IMR-90 (cell line): Measurements from ENCODE around the gene C2orf68. TPM values are rescaled to one million over a fixed set of nuclear protein-coding genes. Genes with fewer than 3 reads are reported as not detected.
A peak's percentile ranks its signal among the peaks of the same experiment; 100 is the strongest.

Experiments
- ATAC-seq: fragments of 200-7000 bp; cut with Tn5 transposase; 2 replicates; pipeline ENCODE4 v1.9.1; 2020; ENCODE audit warnings: low read depth, mild to moderate bottlenecking, moderate library complexity
- BruUV-seq: library from RNA; stranded (reverse); fragments of 400-500 nt; replicated peaks from 2 replicates; lab custom pipeline; 2021; lab: Mats Ljungman, UMichigan
- CTCF ChIA-PET: fragments of 300-600 bp; formaldehyde crosslinking; extraction: SDS; loops from one replicate; lab custom pipeline; 2021; ENCODE audit warnings: antibody characterized with exemption; lab: Yijun Ruan, JAX
- POLR2A ChIA-PET: fragments of 300-600 bp; sonication (Branson Sonifier 250); formaldehyde crosslinking; loops from one replicate; lab custom pipeline; 2022; ENCODE audit warnings: antibody characterized with exemption; ENCODE audit not compliant: unreplicated experiment; lab: Charles Lee
- DNase-seq: peaks from one replicate; pipeline ENCODE4 v3.0.0; 2013
- H2AFZ ChIP-seq: replicated peaks from 2 replicates; pipeline ENCODE3; 2013; ENCODE audit warnings: low read length, mild to moderate bottlenecking; ENCODE audit not compliant: poor library complexity
- H2AK5ac ChIP-seq: 2 replicates; pipeline ENCODE4 v1.6.1; 2013; ENCODE audit warnings: low read depth, low read length, inconsistent platforms
- H2AK9ac ChIP-seq: replicated peaks from 2 replicates; pipeline ENCODE3; 2013; ENCODE audit warnings: mild to moderate bottlenecking, low read depth, low read length, moderate library complexity; ENCODE audit not compliant: poor library complexity
- H2BK120ac ChIP-seq: 2 replicates; pipeline ENCODE4 v1.6.1; 2013; ENCODE audit warnings: low read depth, low read length, inconsistent platforms
- H2BK15ac ChIP-seq: 3 replicates; pipeline ENCODE4 v1.6.1; 2013; ENCODE audit warnings: low read depth, low read length, inconsistent platforms
- H2BK20ac ChIP-seq: 2 replicates; pipeline ENCODE4 v1.6.1; 2013; ENCODE audit warnings: low read depth, mild to moderate bottlenecking, inconsistent platforms, low read length, moderate library complexity
- H2BK5ac ChIP-seq: 2 replicates; pipeline ENCODE4 v1.6.1; 2013; ENCODE audit warnings: mild to moderate bottlenecking, low read depth, low read length, inconsistent platforms; ENCODE audit not compliant: poor library complexity, severe bottlenecking
- H3K14ac ChIP-seq: replicated peaks from 2 replicates; pipeline ENCODE4 v1.6.1; 2013; ENCODE audit warnings: low read depth, low read length, inconsistent platforms
- H3K18ac ChIP-seq: 2 replicates; pipeline ENCODE4 v1.6.1; 2013; ENCODE audit warnings: low read depth, low read length, control low read depth
- H3K23ac ChIP-seq: 2 replicates; pipeline ENCODE4 v1.6.1; 2013; ENCODE audit warnings: low read depth, low read length, inconsistent platforms
- H3K27ac ChIP-seq: 2 replicates; pipeline ENCODE4 v1.5.1; 2013; ENCODE audit warnings: mild to moderate bottlenecking, control low read depth, low read length; ENCODE audit not compliant: insufficient read depth
- H3K27me3 ChIP-seq: 2 replicates; pipeline ENCODE4 v1.6.1; 2013; ENCODE audit warnings: low read length; ENCODE audit not compliant: control insufficient read depth, insufficient read depth
- H3K36me3 ChIP-seq: 2 replicates; pipeline ENCODE4 v1.6.1; 2013; ENCODE audit warnings: low read length, mixed read lengths; ENCODE audit not compliant: control insufficient read depth, insufficient read depth
- H3K4ac ChIP-seq: 2 replicates; pipeline ENCODE4 v1.6.1; 2013; ENCODE audit warnings: low read depth, low read length, inconsistent platforms
- H3K4me1 ChIP-seq: 2 replicates; pipeline ENCODE4 v1.6.1; 2013; ENCODE audit warnings: low read length, mixed read lengths; ENCODE audit not compliant: control insufficient read depth, insufficient read depth
- H3K4me2 ChIP-seq: 2 replicates; pipeline ENCODE4 v1.6.1; 2013; ENCODE audit warnings: low read depth, mild to moderate bottlenecking, control low read depth, low read length, moderate library complexity
- H3K4me3 ChIP-seq: 2 replicates; pipeline ENCODE4 v1.5.1; 2013; ENCODE audit warnings: low read depth, mild to moderate bottlenecking, control low read depth, low read length, moderate library complexity; ENCODE audit not compliant: insufficient read depth
- H3K56ac ChIP-seq: 2 replicates; pipeline ENCODE4 v1.6.1; 2013; ENCODE audit warnings: low read length, inconsistent platforms; ENCODE audit not compliant: insufficient read depth; ENCODE audit errors: extremely low read depth
- H3K79me1 ChIP-seq, 2 experiments: 2 replicates each; pipeline ENCODE4 v1.6.1; 2013; ENCODE audit warnings: low read length in 2 of 2, inconsistent platforms in 1 of 2, low read depth in 1 of 2
- H3K9ac ChIP-seq: 2 replicates; pipeline ENCODE4 v1.6.1; 2013; ENCODE audit warnings: low read depth, low read length, control low read depth
- H3K9me1 ChIP-seq: 2 replicates; pipeline ENCODE4 v1.6.1; 2013; ENCODE audit warnings: low read length, inconsistent platforms; ENCODE audit not compliant: insufficient read depth
- H3K9me3 ChIP-seq: 2 replicates; pipeline ENCODE4 v1.6.1; 2013; ENCODE audit warnings: low read length; ENCODE audit not compliant: control insufficient read depth, insufficient read depth
- H4K20me1 ChIP-seq: 2 replicates; pipeline ENCODE4 v1.6.1; 2013; ENCODE audit warnings: low read length, inconsistent platforms; ENCODE audit not compliant: insufficient read depth
- H4K5ac ChIP-seq: 2 replicates; pipeline ENCODE4 v1.6.1; 2013; ENCODE audit warnings: mild to moderate bottlenecking, low read depth, low read length, control low read depth
- H4K8ac ChIP-seq, 2 experiments: 2 replicates each; pipeline ENCODE4 v1.6.1; 2013; ENCODE audit warnings: low read depth in 2 of 2, low read length in 2 of 2, control low read depth in 1 of 2, inconsistent platforms in 1 of 2
- H4K91ac ChIP-seq: 2 replicates; pipeline ENCODE4 v1.6.1; 2013; ENCODE audit warnings: low read depth, low read length, inconsistent platforms; ENCODE audit not compliant: insufficient read depth
- BHLHE40 ChIP-seq: fragments of 150-350 bp; IDR thresholded peaks from 2 replicates; pipeline ENCODE4 v1.6.1; 2016; ENCODE audit warnings: mild to moderate bottlenecking, low read depth, low read length
- CEBPB ChIP-seq: IDR thresholded peaks from 2 replicates; pipeline ENCODE4 v1.6.1; 2012; ENCODE audit warnings: low read depth, low read length, improper control_type of control experiment
- CHD1 ChIP-seq: IDR thresholded peaks from 2 replicates; pipeline ENCODE4 v1.6.1; 2012; ENCODE audit warnings: low read depth, low read length, improper control_type of control experiment
- ELK1 ChIP-seq: fragments of 150-350 bp; IDR thresholded peaks from 2 replicates; pipeline ENCODE4 v1.6.1; 2016; ENCODE audit warnings: low read depth, mild to moderate bottlenecking, low read length, moderate library complexity, borderline replicate concordance
- FOS ChIP-seq: fragments of 150-350 bp; IDR thresholded peaks from 2 replicates; pipeline ENCODE4 v1.6.1; 2016; ENCODE audit warnings: low read depth, low read length
- MAFK ChIP-seq: IDR thresholded peaks from 2 replicates; pipeline ENCODE4 v1.6.1; 2012; ENCODE audit warnings: low read depth, low read length, improper control_type of control experiment
- MAZ ChIP-seq: IDR thresholded peaks from 2 replicates; pipeline ENCODE4 v1.6.1; 2012; ENCODE audit warnings: low read depth, mild to moderate bottlenecking, low read length, improper control_type of control experiment, moderate library complexity, borderline replicate concordance
- MXI1 ChIP-seq: IDR thresholded peaks from 2 replicates; pipeline ENCODE4 v1.6.1; 2012; ENCODE audit warnings: low read depth, mild to moderate bottlenecking, low read length, moderate library complexity, borderline replicate concordance
- NFE2L2 ChIP-seq: fragments of 150-350 bp; IDR thresholded peaks from 2 replicates; pipeline ENCODE4 v1.6.1; 2016; ENCODE audit warnings: low read depth, mild to moderate bottlenecking, low read length
- POLR2A ChIP-seq: IDR thresholded peaks from 2 replicates; pipeline ENCODE4 v1.6.1; 2012; ENCODE audit warnings: mild to moderate bottlenecking, low read depth, low read length
- RAD21 ChIP-seq: IDR thresholded peaks from 2 replicates; pipeline ENCODE4 v1.6.1; 2012; ENCODE audit warnings: low read length, improper control_type of control experiment
- RCOR1 ChIP-seq: IDR thresholded peaks from 2 replicates; pipeline ENCODE4 v1.6.1; 2012; ENCODE audit warnings: mild to moderate bottlenecking, low read length, improper control_type of control experiment; ENCODE audit not compliant: insufficient replicate concordance
- RFX5 ChIP-seq: IDR thresholded peaks from 2 replicates; pipeline ENCODE4 v1.8.0; 2012; ENCODE audit warnings: low read depth, mild to moderate bottlenecking, low read length, moderate library complexity
- SMC3 ChIP-seq: fragments of 150-350 bp; IDR thresholded peaks from 2 replicates; pipeline ENCODE4 v1.6.1; 2016; ENCODE audit warnings: low read depth, mild to moderate bottlenecking, antibody characterized with exemption, low read length, moderate library complexity
- USF2 ChIP-seq: fragments of 150-350 bp; IDR thresholded peaks from 2 replicates; pipeline ENCODE4 v1.6.1; 2017; ENCODE audit warnings: mild to moderate bottlenecking, antibody characterized with exemption, low read length, low read depth
- WGBS, 2 experiments: methylation state at CpG; one replicate each; pipeline versions ENCODE4 v1.1.5 to v1.1.7; 2013; ENCODE audit warnings: missing lambda C conversion rate in 2 of 2; ENCODE audit not compliant: insufficient read length in 1 of 2; ENCODE audit errors: extremely low coverage in 2 of 2; 5-methylcytosine and 5-hydroxymethylcytosine counted together
- dilution Hi-C: fragments of 300-500 bp; cut with HindIII; formaldehyde crosslinking; loops from one replicate; pipeline ENCODE4 v1.14.3; 2018; ENCODE audit warnings: low sequenced_read_pairs; ENCODE audit not compliant: unreplicated experiment
- in situ Hi-C: fragments of 300-500 bp; cut with MboI; formaldehyde crosslinking; loops from 3 replicates; pipeline ENCODE4 v1.14.3; 2019; ENCODE audit warnings: low sequenced_read_pairs, inconsistent platforms, mixed read lengths
- intact Hi-C: fragments of 100-400 bp; cut with micrococcal nuclease; formaldehyde crosslinking; loops from 2 replicates; pipeline ENCODE4 v1.10.0; 2022
- polyA plus RNA-seq, 3 experiments: library from polyadenylated mRNA; depleted of rRNA; stranded (reverse); fragments of >200 nt; gene quantifications; 2 replicates each; pipeline ENCODE4 v1.2.3, GENCODE V29; 2012; ENCODE audit warnings: low replicate concordance in 1 of 3
- total RNA-seq: library from RNA; depleted of rRNA; stranded (reverse); fragments of >200 nt; gene quantifications from 2 replicates; pipeline ENCODE4 v1.2.3, GENCODE V29; 2012

The C2orf68 gene
- total and polyA plus RNA-seq, 2 of the 4 experiments (the other 2 are of a cell fraction) = 6.8 to 10.1 TPM

- no peak for DNase-seq
- peak overlapping the region; percentile 29 for H2AK9ac ChIP-seq
- H2AFZ ChIP-seq = no peak overlapping the region
- H3K4ac ChIP-seq = no peak overlapping the region; the same call in 1 of the 2 replicates
- no peak overlapping the region for H3K27ac ChIP-seq
- H3K36me3 ChIP-seq = peaks cover 21% of the 10 kb centered on the region
- H3K4me1 ChIP-seq = peaks cover 19% of the 10 kb centered on the region
- H3K79me1 ChIP-seq = peaks cover 33 to 78% of the 10 kb centered on the region in 2 experiments
- no peak overlapping the region for H4K5ac ChIP-seq
- H3K9ac ChIP-seq = no peak overlapping the region
- ATAC-seq = no peak
- dilution Hi-C loops (no loop called here), intact Hi-C loops (no loop called here), in situ Hi-C loops (no loop called here)
- 80% methylated on average over 1 of the region's 9 CpGs; no CpG with 5 or more reads in 1 of the 2 experiments for WGBS, 2 experiments
- H3K56ac ChIP-seq = no peak overlapping the region
- peaks cover 11% of the 10 kb centered on the region; the same call in 1 of the 2 replicates for H4K20me1 ChIP-seq
- peak overlapping the region; percentile 8; the same call in 1 of the 2 replicates for H3K23ac ChIP-seq
- H2AK5ac ChIP-seq = no peak overlapping the region
- H4K91ac ChIP-seq = 0 out of 2 replicates have a peak overlapping the region, but pooled peaks have one; percentile 15
- H3K18ac ChIP-seq = no peak overlapping the region
- H2BK20ac ChIP-seq = no peak overlapping the region
- no peaks in the 10 kb centered on the region for H3K27me3 ChIP-seq
- ChIA-PET CTCF (interaction anchor here (1.5 kb wide), 1 partner anchor 30 kb away, joined by 3 read pairs; no protein-coding TSS in a partner anchor), POLR2A (interaction anchor here (0.7 kb wide), 1 partner anchor 20 kb away, joined by 9 read pairs; no protein-coding TSS in a partner anchor)
- no peak overlapping the region for H3K4me3 ChIP-seq
- H2BK120ac ChIP-seq = no peak overlapping the region
- no peak overlapping the region for H4K8ac ChIP-seq
- H2BK5ac ChIP-seq = no peak overlapping the region
- H3K4me2 ChIP-seq = no peak overlapping the region
- peaks cover 26% of the 10 kb centered on the region for H3K9me1 ChIP-seq
- TSS peak; percentile 31 for BruUV-seq
- H3K14ac ChIP-seq = no peak overlapping the region
- H2BK15ac ChIP-seq = no peak overlapping the region
- no peaks in the 10 kb centered on the region for H3K9me3 ChIP-seq
- TF ChIP-seq SMC3 (no peak), RAD21 (no peak), BHLHE40 (no peak), USF2 (no peak), NFE2L2 (no peak), RFX5 (no peak), FOS (no peak), CEBPB (no peak), CHD1 (no peak), MAZ (no peak), MAFK (no peak), RCOR1 (no peak), POLR2A (no peak), MXI1 (no peak), ELK1 (no peak)
These were observed 4.3 kb downstream of the C2orf68 start for GRCh38 chr2:85607268-85608215.
